Right atrium auricular region (tissue), 2 donors: ENCODE data around the gene VWDE. TPM values are rescaled to one million over a fixed set of nuclear protein-coding genes. Genes with fewer than 3 reads are reported as not detected.

Experiments used
- DNase-seq: peaks from one replicate; pipeline ENCODE4 v3.0.0-alpha.2; 2019; ENCODE audit warnings: low spot score
- H3K27ac ChIP-seq, 2 donors: fragments of 200-600 bp; sonication (generic); 1 replicate in 1 of 2; 2 replicates in 1 of 2; pipeline ENCODE4 v1.5.1; 2016 to 2019
- H3K27me3 ChIP-seq, 2 donors: fragments of 200-600 bp; sonication (generic); one replicate each; pipeline versions ENCODE4 v1.5.1 to v1.6.0; 2017 to 2019
- H3K36me3 ChIP-seq: fragments of 200-600 bp; sonication (generic); one replicate; pipeline ENCODE4 v1.5.1; 2016
- H3K4me1 ChIP-seq, 2 donors: fragments of 200-600 bp; sonication (generic); one replicate each; pipeline versions ENCODE4 v1.5.1 to v1.6.0; 2017 to 2019
- H3K4me3 ChIP-seq, 2 donors: fragments of 200-600 bp; sonication (generic); 1 replicate in 1 of 2; 2 replicates in 1 of 2; pipeline ENCODE4 v1.5.1; 2017 to 2019; ENCODE audit warnings: mild to moderate bottlenecking in 1 of 2, moderate library complexity in 1 of 2
- H3K9me3 ChIP-seq, 2 donors: fragments of 200-600 bp; sonication (generic); one replicate each; pipeline ENCODE4 v1.5.1; 2019
- total RNA-seq, 2 donors: library from RNA; depleted of rRNA; stranded (reverse); fragments of >200 nt; gene quantifications; one replicate each; pipeline ENCODE4 v1.1.0, GENCODE V29; 2016
- TF ChIP-seq, protein P1 (sequence below), 2 donors: fragments of 200-600 bp; sonication (generic); IDR thresholded peaks; one replicate each; pipeline ENCODE4 v1.5.1; 2019; ENCODE audit warnings: antibody characterized with exemption in 2 of 2

VWDE gene
- total RNA-seq, 2 donors from 2014 or later, result 4.0 to 14.4 TPM

DNA sequence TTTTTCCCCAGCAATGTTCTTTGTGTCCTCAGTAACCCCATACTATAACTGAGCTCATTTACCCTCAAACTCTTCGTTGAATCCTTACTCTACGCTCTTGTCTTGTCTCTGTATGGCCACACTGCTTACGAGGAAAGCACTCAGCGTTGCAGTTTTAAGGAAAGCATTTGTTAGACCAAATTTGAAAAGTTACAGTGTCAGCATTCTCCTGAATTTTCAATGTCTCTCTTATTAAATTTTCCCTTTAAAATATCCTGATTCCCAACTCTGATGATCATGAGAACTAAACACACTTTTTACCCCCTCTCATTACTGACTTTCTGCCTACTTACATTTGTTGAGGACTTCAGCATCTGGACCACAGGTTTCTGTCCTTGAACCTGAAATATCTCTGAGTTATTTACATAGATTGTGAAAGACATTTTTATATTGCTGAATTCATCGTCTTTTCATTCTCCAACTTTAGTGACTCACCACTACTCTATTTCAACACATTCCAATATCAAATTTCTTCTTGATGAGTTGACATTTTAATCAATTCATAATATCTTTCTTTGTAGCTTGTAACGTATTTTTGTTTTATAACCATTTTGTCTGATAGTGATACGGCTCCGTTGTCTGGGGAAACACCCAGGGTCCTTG, 19.8 kb upstream of the VWDE start:
- Histone ChIP-seq H3K27me3 (no peaks in the 10 kb centered on the region), H3K9me3 (peaks cover 0 to 4% of the 10 kb centered on the region in 2 donors), H3K4me3 (no peak overlapping the region), H3K4me1 (no peaks in the 10 kb centered on the region), H3K27ac (no peak overlapping the region), H3K36me3 (no peaks in the 10 kb centered on the region)
- no peak for DNase-seq
- TF ChIP-seq, protein P1, sequence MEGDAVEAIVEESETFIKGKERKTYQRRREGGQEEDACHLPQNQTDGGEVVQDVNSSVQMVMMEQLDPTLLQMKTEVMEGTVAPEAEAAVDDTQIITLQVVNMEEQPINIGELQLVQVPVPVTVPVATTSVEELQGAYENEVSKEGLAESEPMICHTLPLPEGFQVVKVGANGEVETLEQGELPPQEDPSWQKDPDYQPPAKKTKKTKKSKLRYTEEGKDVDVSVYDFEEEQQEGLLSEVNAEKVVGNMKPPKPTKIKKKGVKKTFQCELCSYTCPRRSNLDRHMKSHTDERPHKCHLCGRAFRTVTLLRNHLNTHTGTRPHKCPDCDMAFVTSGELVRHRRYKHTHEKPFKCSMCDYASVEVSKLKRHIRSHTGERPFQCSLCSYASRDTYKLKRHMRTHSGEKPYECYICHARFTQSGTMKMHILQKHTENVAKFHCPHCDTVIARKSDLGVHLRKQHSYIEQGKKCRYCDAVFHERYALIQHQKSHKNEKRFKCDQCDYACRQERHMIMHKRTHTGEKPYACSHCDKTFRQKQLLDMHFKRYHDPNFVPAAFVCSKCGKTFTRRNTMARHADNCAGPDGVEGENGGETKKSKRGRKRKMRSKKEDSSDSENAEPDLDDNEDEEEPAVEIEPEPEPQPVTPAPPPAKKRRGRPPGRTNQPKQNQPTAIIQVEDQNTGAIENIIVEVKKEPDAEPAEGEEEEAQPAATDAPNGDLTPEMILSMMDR (IDR thresholded peaks at IDR 0.05), result no peak

DNA sequence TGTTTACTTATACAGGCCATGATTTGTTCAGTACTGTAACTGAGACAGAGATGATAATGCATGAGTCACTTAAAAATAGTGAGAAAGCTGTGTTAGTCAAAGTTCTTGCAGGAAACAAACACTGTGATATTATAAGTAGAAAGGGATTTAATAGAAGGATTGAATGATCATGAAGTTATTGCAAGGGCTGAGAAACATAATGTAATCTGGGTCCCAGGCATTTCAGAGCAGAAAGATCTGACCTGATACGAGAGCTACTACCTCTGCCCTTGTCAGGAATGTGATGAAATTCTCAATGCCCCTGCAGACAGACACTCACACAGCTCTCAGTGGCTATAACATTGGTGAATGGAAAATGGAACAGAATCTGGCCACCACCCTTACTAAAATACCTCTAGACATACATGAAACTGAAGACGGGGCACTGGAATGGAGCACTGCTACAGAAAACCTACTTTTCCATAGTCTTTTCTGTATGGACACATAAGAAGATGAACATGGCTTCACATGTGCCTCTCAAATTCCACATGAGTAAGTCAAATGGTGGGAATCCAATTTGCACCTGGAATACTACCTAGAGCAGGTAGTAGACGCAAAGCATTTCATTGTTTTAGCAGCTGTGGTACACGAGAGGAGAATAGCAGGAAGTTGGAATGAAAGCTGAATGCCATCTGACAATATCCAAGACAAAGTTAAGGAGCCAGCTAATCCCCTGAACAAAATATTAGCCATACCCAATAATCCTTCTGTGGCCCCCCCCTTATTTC, 19.1 kb upstream of the VWDE start:
- no peaks in the 10 kb centered on the region for H3K4me1 ChIP-seq
- no peak overlapping the region for H3K27ac ChIP-seq
- no peaks in the 10 kb centered on the region for H3K27me3 ChIP-seq
- H3K9me3 ChIP-seq, result peaks cover 0 to 4% of the 10 kb centered on the region in 2 donors
- no peak overlapping the region for H3K4me3 ChIP-seq
- H3K36me3 ChIP-seq, result no peaks in the 10 kb centered on the region
- no peak for DNase-seq
- TF ChIP-seq, protein P1 (IDR thresholded peaks at IDR 0.05), result no peak

DNA sequence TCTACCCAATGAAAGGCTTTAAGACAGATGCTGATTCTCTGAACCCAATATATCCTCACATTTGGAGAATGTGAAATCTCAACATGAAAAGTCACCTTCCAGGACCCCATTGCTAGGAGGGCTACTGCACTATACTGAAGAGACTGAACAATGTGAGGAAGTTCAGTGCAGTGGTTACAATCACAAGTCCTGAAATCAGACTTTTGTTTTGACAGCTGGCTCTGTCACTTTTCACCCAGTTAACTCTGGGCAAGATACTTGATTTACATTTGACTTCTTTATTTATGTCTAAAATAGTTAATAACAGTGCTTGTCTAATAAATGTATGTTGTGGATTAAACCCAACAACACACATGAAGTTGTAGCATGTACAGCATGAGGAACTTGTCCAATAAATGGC, 14.8 kb upstream of the VWDE start:
- H3K27ac ChIP-seq, result no peak overlapping the region
- H3K4me1 ChIP-seq, result no peaks in the 10 kb centered on the region
- no peak for DNase-seq
- H3K27me3 ChIP-seq, result no peaks in the 10 kb centered on the region
- no peaks in the 10 kb centered on the region for H3K9me3 ChIP-seq
- TF ChIP-seq, protein P1 (IDR thresholded peaks at IDR 0.05), result no peak
- H3K36me3 ChIP-seq, result no peaks in the 10 kb centered on the region
- H3K4me3 ChIP-seq, result no peak overlapping the region

DNA sequence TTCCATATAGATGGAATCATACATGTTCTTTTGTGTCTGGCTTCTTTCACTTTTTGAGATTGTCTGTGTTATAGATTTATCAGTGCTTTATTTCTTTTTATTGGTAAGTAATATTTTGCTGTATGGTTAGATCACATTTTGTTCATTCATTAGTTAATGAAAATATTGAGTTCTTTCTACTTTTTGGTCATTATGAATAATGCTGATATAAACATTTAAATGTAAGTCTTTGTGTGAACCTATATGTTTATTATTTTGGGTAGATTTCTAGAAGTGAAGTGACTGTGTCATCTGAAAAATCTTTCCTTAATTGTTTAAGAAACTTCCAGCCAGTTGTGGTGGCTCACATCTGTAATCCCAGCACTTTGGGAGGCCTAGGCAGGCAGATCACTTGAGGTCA, 11.4 kb upstream of the VWDE start:
- TF ChIP-seq, protein P1 (IDR thresholded peaks at IDR 0.05), result no peak
- no peak overlapping the region for H3K4me3 ChIP-seq
- no peaks in the 10 kb centered on the region for H3K36me3 ChIP-seq
- no peak overlapping the region for H3K27ac ChIP-seq
- no peaks in the 10 kb centered on the region for H3K4me1 ChIP-seq
- no peaks in the 10 kb centered on the region for H3K27me3 ChIP-seq
- H3K9me3 ChIP-seq, result peaks cover 0 to 8% of the 10 kb centered on the region in 2 donors
- DNase-seq, result no peak

DNA sequence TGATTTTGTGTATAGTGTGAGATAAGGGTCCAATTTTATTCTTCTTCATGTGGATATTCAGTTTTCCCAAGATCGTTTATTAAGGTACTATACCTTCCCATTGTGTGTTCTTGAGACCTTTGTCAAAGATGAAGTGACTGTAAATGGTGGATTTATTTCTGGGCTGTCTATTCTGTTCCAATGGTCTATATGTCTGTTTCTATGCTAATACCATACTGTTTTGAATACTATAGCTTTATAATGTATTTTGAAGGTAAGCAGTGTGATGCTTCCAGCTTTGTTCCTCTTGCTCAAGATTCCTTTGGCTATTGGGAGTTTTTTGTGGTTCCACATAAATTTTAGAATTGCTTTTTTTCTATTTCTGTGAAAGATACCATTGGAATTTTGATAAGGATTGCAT, 8.7 kb upstream of the VWDE start:
- peaks cover 0 to 8% of the 10 kb centered on the region in 2 donors for H3K9me3 ChIP-seq
- H3K4me3 ChIP-seq, result no peak overlapping the region
- TF ChIP-seq, protein P1 (IDR thresholded peaks at IDR 0.05), result no peak
- H3K27me3 ChIP-seq, result no peaks in the 10 kb centered on the region
- no peak for DNase-seq
- H3K27ac ChIP-seq, result no peak overlapping the region
- no peaks in the 10 kb centered on the region for H3K36me3 ChIP-seq
- H3K4me1 ChIP-seq, result no peaks in the 10 kb centered on the region
